Activated naive CD8-positive, alpha-beta T cell (primary cell): ENCODE measurements around the gene FRMPD2.

Experiments
- H3K27ac Mint-ChIP-seq: one replicate; pipeline ENCODE4 v1.8.0; 2021; ENCODE audit warnings: mixed read lengths
- H3K27me3 Mint-ChIP-seq: one replicate; pipeline ENCODE4 v1.8.0; 2021; ENCODE audit warnings: mixed read lengths
- H3K36me3 Mint-ChIP-seq: one replicate; pipeline ENCODE4 v1.8.0; 2021; ENCODE audit warnings: mixed read lengths
- H3K4me1 Mint-ChIP-seq: one replicate; pipeline ENCODE4 v1.8.0; 2021; ENCODE audit warnings: low read depth, mixed read lengths
- H3K4me3 Mint-ChIP-seq: one replicate; pipeline ENCODE4 v1.8.0; 2021; ENCODE audit warnings: mild to moderate bottlenecking, mixed read lengths
- H3K9me3 Mint-ChIP-seq: one replicate; pipeline ENCODE4 v1.8.0; 2021; ENCODE audit warnings: low read depth, mixed read lengths

FRMPD2 gene

DNA sequence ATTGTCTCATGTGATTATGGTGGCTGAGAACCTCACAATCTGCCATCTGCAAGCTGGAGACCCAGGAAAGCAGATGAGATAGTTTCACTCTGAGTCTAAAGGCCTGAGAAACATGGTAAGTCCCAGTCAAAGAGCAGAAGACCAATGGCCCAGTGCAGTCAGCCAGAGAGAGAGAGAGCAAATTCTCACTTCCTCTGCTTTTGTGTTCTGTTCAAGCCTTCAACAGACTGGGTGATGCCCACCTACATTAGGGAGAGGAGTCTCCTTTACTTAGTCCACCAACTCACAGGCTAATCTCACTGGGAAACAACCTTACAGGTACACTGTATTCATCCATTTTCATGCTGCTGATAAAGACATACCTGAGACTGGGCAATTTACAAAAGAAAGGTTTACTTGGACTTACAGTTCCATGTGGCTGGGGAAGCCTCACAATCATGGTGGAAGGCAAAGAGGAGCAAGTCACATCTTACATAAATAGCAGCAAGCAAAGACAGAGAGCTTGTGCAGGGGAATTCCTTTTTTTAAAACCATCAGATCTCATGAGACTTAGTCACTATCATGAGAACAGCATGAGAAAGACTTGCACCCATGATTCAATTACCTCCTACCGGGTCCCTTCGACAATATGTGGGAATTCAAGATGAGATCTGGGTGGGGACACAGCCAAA is 4.7 kb upstream of the FRMPD2 start:
- H3K27ac Mint-ChIP-seq = no peak overlapping the region
- H3K4me3 Mint-ChIP-seq = no peak overlapping the region
- peaks cover 10% of the 10 kb centered on the region for H3K9me3 Mint-ChIP-seq
- H3K4me1 Mint-ChIP-seq = no peaks in the 10 kb centered on the region
- peaks cover 3% of the 10 kb centered on the region for H3K27me3 Mint-ChIP-seq
- no peaks in the 10 kb centered on the region for H3K36me3 Mint-ChIP-seq

DNA sequence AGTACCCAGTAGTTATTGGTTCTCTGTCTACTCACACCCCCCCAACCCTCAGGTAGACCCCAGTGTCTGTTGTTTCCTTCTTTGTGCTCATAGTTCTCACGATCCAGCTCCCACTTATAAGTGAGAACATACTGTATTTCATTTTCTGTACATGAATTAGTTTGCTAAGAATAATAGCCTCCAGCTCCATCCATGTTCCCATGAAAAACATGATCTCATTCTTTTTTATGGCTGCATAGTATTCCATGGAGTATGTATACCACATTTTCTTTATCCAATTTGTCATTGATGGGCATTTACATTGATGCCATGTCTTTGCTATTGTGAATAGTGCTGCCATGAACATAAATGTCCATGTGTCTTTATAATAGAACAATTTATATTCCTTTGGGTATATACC is 2.6 kb upstream of the FRMPD2 start:
- no peak overlapping the region for H3K27ac Mint-ChIP-seq
- peaks cover 3% of the 10 kb centered on the region for H3K9me3 Mint-ChIP-seq
- H3K27me3 Mint-ChIP-seq = peaks cover 4% of the 10 kb centered on the region
- H3K4me3 Mint-ChIP-seq = no peak overlapping the region
- no peaks in the 10 kb centered on the region for H3K36me3 Mint-ChIP-seq
- no peaks in the 10 kb centered on the region for H3K4me1 Mint-ChIP-seq

DNA sequence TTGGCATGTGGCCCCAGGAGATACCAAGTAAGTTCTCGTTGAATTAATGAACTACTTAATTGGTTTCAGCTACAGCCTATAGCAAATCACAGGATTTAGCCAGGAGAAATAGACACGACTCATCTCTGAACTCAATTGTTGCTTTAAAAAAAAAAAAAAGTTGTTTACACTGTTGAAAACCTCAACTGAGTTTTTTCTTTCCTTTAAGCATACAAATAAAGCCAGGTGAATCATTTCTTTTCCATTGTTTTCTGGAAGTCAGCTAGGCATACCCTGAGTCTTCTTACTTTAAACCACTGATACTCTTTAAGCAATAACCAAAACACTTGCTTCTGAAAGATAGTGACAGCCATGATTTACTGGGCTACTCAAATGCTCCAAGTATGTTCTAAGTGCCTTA is 755 bp downstream of the FRMPD2 start:
- H3K9me3 Mint-ChIP-seq = no peaks in the 10 kb centered on the region
- H3K36me3 Mint-ChIP-seq = no peaks in the 10 kb centered on the region
- H3K27ac Mint-ChIP-seq = no peak overlapping the region
- H3K4me1 Mint-ChIP-seq = no peaks in the 10 kb centered on the region
- peaks cover 4% of the 10 kb centered on the region for H3K27me3 Mint-ChIP-seq
- no peak overlapping the region for H3K4me3 Mint-ChIP-seq

DNA sequence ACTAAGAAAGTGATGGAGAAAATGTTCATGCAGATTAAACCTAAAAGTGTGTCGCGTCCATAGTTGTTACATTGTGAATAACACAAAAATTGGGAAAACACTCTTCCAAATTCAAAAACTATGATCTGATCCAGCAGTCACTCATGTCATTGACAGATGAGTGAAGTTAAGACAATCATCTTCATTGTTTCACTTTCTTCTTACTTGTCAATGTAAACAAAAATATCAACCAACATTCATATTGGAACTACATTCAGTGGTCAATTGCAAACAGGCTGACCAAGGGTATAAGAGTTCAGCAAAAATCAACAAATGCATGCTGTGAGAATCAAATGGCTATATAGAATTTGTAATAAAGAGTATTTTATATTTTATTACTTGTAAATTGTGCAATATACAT is 1.8 kb downstream of the FRMPD2 start:
- Mint-ChIP-seq H3K4me1 (no peaks in the 10 kb centered on the region), H3K36me3 (no peaks in the 10 kb centered on the region), H3K4me3 (no peak overlapping the region), H3K27ac (no peak overlapping the region), H3K9me3 (no peaks in the 10 kb centered on the region), H3K27me3 (peaks cover 1% of the 10 kb centered on the region)

DNA sequence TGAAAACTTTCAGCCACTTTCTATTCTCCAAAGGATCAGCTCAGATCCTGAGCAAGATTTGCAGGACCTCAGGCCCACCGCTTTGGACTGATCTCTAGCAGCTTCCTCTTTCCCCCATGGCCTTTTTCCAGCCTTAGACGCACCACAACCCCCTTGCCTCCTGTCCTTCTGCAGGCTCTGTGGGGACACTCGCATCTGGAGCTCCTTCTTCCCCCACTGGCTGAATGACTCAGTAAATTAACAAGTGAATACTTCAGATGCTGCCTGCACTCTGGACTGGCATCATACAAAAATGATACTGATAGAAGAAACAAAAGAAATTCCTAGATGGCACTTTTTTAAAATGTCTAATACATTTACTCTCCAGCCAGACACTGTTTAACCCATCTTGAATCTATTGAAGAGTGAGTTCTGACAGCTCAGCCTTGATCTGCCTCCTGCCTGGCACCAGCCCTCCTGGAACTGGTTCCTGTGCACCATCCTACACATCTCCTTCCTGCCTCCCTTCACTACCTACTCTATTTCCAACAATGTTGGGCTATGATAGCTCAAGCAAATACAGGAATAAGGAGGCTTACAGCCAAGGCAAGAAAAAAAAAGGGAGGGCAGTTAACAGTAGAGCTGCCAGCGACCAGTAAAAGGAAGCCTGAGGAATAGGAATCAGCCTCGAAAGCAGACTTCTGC is 3.3 kb downstream of the FRMPD2 start:
- Mint-ChIP-seq H3K27ac (no peak overlapping the region), H3K4me1 (no peaks in the 10 kb centered on the region), H3K36me3 (no peaks in the 10 kb centered on the region), H3K9me3 (peaks cover 3% of the 10 kb centered on the region), H3K4me3 (no peak overlapping the region), H3K27me3 (peaks cover 1% of the 10 kb centered on the region)

DNA sequence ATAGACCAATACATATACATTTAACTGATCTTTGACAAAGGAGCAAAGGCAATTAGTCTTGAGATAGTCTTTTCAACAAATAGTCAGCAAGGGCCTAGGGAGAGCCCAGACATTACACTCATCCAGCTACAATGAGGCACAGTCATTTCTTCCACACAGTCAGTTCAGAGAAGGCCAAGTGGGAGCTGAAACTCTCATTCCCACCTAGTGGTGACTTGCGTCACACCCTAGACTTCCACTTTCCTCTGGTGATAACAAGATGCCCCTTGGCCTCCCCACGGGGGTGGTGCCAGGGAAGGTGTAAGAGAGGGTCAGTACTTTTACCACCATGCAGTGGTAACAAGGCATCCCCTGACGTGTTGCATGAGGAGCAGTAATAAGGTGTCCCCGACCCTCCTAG is 8.0 kb downstream of the FRMPD2 start:
- peaks cover 3% of the 10 kb centered on the region for H3K9me3 Mint-ChIP-seq
- no peak overlapping the region for H3K4me3 Mint-ChIP-seq
- no peaks in the 10 kb centered on the region for H3K36me3 Mint-ChIP-seq
- no peaks in the 10 kb centered on the region for H3K27me3 Mint-ChIP-seq
- no peaks in the 10 kb centered on the region for H3K4me1 Mint-ChIP-seq
- H3K27ac Mint-ChIP-seq = no peak overlapping the region

DNA sequence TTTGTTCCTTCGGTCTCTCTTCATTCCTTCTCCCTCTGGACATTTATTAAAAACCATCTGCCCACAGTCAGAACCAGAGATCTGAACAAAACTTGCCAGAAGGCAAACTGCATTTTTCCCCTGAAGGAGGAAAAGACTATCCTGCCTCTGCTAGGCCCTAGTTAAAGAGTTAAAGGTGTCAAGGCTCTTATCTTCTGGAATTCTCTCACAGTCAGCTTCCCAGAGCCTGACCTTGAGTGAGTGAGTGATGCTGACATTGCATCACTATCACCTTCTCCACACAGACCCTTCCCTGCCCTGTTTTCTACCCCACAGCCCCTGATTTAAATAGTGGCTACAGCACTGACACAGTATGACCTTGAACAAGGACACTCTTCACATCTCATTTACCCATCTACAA is 16.4 kb downstream of the FRMPD2 start:
- Mint-ChIP-seq H3K4me3 (no peak overlapping the region), H3K27ac (no peak overlapping the region), H3K9me3 (no peaks in the 10 kb centered on the region), H3K36me3 (no peaks in the 10 kb centered on the region), H3K27me3 (peaks cover 4% of the 10 kb centered on the region), H3K4me1 (no peaks in the 10 kb centered on the region)

DNA sequence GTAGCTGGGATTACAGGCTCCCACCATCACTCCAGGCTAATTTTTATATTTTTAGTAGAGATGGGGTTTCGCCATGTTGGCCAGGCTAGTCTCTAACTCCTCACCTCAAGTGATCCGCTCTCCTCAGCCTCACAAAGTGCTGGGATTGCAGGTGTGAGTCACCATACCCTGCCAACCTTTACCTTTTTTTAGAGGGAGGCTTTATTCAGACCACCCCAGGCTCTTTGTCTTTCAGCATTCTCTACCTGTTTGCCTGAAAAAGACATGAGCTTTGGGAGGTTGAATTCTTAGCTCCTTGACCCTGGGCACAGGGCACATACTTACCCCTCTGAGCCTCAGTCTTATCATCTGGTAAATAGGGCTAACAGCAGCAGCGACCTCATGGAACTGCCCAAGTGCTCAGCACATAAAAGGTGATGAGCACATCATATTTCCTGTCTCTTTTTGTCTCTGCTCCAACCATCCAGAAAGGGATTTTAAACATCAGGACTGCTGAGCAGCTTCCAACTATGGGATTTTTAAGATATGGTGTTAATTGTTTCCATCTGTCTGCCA is 17.0 kb downstream of the FRMPD2 start:
- Mint-ChIP-seq H3K27ac (no peak overlapping the region), H3K36me3 (no peaks in the 10 kb centered on the region), H3K4me3 (no peak overlapping the region), H3K4me1 (no peaks in the 10 kb centered on the region), H3K27me3 (peaks cover 4% of the 10 kb centered on the region), H3K9me3 (no peaks in the 10 kb centered on the region)

DNA sequence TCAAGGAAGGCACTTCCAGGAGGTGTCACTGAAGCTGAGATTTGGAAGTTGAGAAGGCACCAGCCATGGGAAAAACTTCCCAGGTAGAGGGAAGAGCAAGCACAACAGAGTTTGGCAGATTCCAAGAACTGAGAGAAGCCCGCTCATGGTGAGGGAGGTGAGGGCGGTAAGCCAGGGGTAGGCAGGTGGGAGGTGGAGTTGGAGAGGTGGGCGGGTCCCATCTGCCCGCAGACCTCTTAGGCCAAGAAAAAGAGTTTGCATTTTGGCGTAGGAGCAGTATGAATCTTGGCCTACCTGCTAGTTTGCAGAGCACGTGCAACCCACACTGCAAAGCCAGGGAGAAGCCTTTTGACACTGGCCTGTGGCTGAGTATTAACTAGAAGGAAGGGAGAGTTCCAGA is 18.8 kb downstream of the FRMPD2 start:
- Mint-ChIP-seq H3K9me3 (no peaks in the 10 kb centered on the region), H3K4me3 (no peak overlapping the region), H3K27ac (no peak overlapping the region), H3K36me3 (no peaks in the 10 kb centered on the region), H3K4me1 (no peaks in the 10 kb centered on the region), H3K27me3 (peaks cover 4% of the 10 kb centered on the region)

DNA sequence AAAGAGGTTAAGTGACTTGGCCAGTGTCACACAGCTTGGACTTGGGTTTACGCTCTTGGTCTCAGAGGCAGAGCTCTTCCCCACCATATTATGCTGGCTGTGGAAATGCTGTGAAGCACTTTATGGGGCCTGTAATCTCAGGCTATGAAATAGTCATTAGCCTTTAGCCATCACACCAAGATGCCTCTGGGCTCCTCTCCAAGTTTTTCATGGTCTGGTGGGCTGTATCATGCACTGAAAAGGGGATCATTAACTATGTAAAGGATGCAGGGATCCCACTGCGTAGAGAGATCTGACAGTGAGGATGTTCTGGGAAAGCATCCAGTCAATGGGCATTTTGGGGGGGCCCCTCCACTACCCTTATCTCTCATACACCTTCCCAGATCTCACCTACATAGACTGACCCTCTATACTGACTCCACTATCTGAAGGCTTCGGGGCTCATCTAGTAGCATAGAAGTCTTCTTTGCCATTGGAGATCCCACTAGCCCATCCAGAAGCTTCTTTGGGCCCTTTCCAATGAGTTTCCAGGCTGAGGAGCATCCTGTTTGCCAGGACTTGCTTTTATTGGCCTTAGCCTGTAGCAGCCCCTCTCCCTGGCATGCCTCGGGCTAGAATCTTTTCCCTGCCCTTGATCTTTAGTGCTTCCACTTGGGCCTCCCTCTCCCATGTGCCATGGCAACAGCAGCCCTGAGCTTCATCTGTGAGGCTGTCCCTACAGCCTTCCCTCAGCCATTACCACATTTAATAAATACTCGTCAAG is 19.6 kb downstream of the FRMPD2 start:
- Mint-ChIP-seq H3K27me3 (peaks cover 1% of the 10 kb centered on the region), H3K27ac (no peak overlapping the region), H3K4me3 (no peak overlapping the region), H3K4me1 (no peaks in the 10 kb centered on the region), H3K9me3 (no peaks in the 10 kb centered on the region), H3K36me3 (no peaks in the 10 kb centered on the region)

DNA sequence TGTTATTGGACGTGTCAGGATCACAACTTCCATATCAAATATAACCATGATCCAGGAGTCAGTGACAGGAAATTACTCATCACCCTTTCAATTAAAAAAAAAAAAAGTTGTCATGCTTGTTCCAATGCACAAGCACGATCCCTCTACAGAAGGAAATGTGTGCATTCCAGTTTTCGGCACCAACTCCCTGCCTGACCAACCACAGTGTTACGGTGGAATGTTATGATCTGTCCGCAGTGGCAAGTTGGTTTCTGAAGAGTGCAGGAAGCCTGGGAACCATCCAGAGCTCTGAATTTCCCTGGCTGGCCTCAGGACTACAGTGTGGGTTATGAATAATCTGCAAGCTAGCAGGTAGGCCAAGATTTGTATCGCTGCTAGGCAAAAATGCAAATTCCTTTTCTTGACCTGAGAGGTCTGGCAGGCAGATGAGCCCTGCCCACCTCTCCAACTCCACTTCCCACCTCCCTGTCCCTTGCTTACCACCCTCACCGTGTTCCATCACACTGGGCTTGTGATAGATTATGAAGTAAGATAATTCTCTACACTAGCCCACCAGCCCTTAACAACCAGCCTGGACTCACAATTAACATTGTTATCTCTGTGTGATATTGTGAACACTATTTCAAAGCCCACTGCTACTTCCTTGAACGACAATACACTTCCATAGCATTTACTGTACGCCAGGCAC is 20.4 kb downstream of the FRMPD2 start:
- Mint-ChIP-seq H3K27me3 (peaks cover 1% of the 10 kb centered on the region), H3K9me3 (no peaks in the 10 kb centered on the region), H3K4me3 (no peak overlapping the region), H3K27ac (no peak overlapping the region), H3K36me3 (no peaks in the 10 kb centered on the region), H3K4me1 (no peaks in the 10 kb centered on the region)

DNA sequence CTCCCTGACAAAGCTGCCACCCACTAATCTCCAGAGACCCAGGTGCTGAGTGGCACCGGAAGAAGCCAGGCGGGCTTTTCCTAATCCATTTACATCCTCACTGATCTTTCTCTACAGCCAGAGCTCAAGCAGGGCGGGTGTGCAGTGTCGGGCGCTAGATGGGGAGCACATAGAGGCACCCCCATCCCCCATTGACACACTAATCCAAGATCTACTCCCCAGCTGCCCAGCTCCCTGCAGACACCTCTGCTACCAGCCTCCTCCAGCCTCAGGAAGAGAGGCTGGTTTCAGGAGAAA is 22.2 kb downstream of the FRMPD2 start:
- H3K27ac Mint-ChIP-seq = no peak overlapping the region
- no peaks in the 10 kb centered on the region for H3K27me3 Mint-ChIP-seq
- H3K9me3 Mint-ChIP-seq = no peaks in the 10 kb centered on the region
- H3K36me3 Mint-ChIP-seq = no peaks in the 10 kb centered on the region
- no peak overlapping the region for H3K4me3 Mint-ChIP-seq
- H3K4me1 Mint-ChIP-seq = peaks cover 3% of the 10 kb centered on the region

DNA sequence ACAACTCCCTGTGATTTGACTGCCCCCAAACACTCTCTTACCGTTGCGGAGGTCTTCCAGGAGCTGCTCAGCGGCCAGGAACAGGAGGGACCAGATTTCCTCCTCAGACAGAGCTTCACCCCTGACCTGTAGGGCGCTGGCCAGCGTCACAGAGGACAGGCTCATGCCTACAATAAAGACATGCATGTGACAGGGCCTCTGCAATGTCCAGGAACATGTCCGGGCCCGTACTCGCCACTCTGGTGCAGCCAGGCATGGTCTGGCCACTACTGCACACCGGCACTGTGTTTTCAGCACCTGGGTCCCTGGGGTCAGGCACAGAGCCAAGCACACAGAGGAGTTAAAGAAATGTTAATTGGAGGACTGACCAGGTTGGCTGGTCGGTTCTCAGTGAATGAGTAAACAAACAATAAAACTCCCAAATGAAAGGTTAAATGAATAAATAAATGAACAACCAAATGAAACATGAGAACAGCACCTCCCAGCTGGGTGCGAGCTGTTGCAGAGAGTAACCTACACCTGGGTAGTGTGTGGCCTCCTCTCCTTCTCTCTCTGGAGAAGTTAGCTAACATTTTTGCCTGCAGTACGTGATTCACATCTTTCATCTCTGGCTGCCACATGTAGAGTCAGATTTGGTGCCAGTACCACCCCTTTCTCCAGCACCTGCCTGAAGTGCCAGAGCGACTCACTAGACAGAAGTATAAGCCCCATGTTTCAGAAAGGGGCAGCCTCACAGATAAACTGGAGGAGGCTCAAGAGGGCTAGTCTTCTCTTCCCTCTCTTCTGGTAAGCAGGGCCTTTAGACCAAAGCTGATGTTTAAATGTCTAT is 22.8 kb downstream of the FRMPD2 start:
- Mint-ChIP-seq H3K36me3 (no peaks in the 10 kb centered on the region), H3K27me3 (no peaks in the 10 kb centered on the region), H3K4me3 (no peak overlapping the region), H3K4me1 (peaks cover 3% of the 10 kb centered on the region), H3K27ac (no peak overlapping the region), H3K9me3 (no peaks in the 10 kb centered on the region)

DNA sequence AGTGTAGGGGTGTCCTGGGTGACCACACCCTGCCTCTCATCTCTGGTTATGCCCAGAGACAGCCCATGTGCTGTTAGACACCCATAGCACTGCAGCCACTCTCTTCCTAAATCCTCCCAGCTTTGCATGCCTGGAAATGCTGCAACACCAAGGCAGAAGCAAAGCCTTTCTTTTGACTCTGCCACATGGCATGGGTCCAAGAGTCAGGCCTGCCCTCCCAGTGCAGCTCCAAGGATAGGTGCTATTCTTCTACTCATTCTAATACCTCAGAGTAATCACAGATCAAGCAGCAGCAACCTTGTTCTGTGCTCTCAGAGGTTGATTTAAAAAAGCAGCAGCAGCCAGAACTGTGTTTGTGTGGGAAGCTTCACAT is 23.4 kb downstream of the FRMPD2 start:
- H3K27ac Mint-ChIP-seq = no peak overlapping the region
- H3K27me3 Mint-ChIP-seq = no peaks in the 10 kb centered on the region
- H3K4me3 Mint-ChIP-seq = no peak overlapping the region
- H3K4me1 Mint-ChIP-seq = peaks cover 3% of the 10 kb centered on the region
- no peaks in the 10 kb centered on the region for H3K9me3 Mint-ChIP-seq
- no peaks in the 10 kb centered on the region for H3K36me3 Mint-ChIP-seq
